NCI-H510A (cell line): ENCODE data around the gene NOM1.
"Not testable (repeated sequence)": the region's sequence is repeated elsewhere in the genome, so short reads cannot be mapped to it uniquely, and the experiment has no call there.

ENCODE experiments used
- DNase-seq: peaks from one replicate; lab custom pipeline; 2025; lab: John Stamatoyannopoulos, UW

NOM1 gene

GRCh38 chr7:156941393-156942182 lies 7.9 kb upstream of the NOM1 start:
- no peak for DNase-seq

- DNase-seq: no peak
Measured at GRCh38 chr7:156942708-156943090, 6.8 kb upstream of the NOM1 start.

DNA sequence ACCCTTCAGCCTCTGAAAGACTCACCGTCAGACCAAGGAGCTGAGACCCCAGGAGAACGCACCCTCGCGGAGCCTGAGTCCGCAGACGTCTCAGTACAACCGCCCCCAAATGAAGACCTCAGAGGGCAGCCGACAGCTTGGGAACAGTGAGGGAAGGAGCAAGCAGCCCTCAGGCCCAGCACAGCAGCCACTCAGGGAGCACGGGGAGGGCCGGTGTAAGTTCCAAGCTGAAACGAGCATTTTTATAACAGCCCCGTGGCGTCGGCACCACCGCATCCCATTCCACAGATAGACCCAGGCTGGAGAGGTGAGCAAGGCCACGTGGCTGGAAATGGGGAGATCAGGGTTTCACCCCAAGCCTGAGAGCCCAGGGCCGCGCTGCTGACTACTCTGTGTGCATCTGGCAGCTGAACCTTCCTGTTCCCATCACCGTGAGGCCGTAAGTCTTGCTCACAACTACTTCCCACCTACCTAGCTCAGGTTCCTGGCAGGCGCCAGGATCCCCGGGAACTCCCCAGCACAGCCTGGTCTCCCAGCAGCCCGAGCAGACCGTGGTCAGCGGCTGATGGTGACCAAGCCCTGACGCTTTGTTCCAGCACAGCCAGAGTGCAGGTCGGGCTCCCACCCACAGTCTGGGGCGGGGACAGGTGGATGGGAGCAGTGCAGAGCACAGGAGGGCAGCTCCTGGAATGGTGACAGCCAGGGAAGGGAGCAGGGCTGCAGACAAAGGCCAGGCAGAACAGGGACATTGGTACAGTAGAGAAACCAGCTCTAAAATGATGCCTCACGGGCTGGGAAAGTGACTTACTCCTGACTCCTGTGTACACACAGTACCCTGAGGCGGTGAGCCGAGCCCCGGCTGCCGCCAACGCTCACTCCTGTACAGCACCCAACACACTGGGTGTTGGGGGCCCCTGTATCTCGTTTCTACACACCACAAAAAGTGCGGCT lies 6.1 kb upstream of the NOM1 start:
- DNase-seq: no peak

DNA sequence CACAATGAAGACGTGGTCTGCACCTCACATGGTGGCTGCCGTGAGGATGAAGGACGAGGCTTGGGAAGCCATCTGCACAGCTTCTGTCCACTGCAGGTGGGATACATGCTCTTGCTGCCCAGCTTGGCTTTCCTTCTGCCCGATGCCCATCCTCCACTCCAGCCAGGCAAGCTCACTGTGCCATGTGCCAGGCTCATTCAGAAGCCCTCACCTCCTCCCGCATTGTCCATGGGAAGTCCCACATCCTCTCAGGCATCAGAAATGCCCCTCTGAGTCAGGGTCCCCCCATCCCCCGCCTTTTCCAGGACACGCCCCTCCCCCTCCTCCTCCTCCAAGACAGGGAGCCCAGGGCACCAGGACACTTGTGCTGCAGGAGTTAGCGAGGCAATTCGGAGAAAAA lies 4.6 kb upstream of the NOM1 start:
- no peak for DNase-seq

DNA sequence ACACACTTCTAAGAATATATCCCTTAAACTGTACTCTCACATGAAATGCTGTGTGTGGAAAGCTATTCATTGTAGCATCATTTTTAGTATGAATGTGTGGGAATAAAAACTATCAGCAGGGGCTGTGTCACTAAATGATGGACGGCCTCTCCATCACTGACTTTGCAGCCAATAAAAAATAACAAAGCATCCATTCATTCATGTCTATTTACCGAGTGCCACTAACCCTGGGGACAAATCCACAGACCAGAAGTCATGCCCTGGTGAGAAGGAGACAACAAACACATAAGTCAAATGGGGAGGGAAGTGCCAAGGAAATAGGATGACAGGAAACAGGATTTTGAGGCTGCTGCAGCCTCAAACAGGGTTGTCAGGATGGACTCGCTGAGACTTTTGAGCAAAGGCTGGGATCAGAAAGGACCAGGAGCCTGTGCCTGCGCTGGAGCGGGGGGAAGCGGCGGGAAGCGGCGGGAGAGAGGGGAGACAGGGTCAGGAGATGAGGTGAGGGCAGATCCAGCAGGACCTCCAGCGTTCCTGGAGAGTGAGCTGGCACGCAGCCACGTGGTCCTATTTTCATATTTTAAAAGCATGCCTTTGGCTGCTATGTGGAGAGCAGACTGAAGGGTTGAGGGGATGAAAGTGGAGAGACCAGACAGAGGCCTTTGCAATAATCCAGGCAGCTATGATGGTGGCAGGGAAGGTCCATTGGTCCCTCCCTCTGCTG lies 2.2 kb upstream of the NOM1 start:
- no peak for DNase-seq

GRCh38 chr7:156948361-156948760 lies 1.2 kb upstream of the NOM1 start:
- no peak for DNase-seq

- DNase-seq: no peak
Measured at GRCh38 chr7:156950381-156950858, 908 bp downstream of the NOM1 start.

- DNase-seq: not testable (repeated sequence)
Measured at GRCh38 chr7:156953215-156953614, 3.7 kb downstream of the NOM1 start.

- no peak for DNase-seq
Measured at GRCh38 chr7:156954941-156955340, 5.4 kb downstream of the NOM1 start.

GRCh38 chr7:156956727-156957126 lies 7.2 kb downstream of the NOM1 start:
- no peak for DNase-seq

DNA sequence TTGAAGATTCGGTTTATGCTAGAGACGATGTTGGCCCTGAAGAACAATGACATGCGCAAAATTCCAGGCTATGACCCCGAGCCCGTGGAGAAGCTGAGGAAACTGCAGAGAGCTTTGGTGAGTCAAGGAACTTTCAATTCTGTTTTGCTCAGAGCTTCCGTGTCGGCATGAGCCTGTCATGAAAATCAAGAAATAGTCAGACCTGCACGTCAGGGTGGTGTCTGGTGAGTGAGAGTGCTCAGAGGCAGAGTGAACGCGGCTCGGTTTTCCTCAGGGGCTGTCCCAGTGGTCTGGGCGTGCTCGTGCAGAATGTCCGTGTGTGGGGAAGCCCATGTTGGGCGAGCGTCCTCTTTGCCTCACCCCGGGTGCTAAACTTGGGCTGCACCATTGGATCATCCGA lies 12.6 kb downstream of the NOM1 start:
- no peak for DNase-seq

DNA sequence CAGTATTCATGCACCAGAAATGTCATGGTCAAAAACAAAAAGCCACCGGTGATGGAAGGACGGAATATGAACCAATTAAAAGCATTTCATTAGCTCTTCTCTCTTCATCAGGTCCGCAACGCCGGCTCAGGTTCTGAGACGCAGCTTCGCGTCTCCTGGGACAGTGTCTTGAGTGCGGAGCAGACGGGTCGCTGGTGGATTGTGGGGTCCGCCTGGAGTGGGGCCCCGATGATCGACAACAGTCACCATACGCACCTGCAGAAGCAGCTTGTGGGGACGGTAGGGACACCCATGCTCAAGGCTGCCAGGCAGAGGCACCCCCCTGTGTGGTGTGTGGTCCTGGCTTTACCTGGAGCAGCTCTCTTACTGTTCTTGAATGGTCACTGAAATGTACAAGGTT lies 13.4 kb downstream of the NOM1 start:
- no peak for DNase-seq

DNA sequence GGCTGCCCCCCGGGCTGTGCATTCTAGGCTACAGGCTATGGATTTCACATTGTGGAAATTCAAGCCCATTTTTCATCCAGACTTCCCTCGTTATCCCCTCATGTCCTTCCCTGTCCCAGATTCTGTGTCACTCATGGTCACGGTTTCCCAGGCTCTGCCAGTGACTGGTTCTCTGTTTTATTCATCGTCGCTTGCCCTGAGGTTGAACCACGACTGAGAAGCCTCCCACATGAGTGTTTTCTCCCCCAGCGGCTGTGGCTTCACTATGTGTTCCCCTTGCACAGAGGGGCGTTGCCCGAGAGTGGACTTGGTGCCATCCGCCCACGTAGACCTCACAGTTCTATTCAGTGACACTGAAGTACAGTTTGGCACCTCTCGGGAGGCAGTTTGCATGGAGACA lies 14.0 kb downstream of the NOM1 start:
- no peak for DNase-seq

DNA sequence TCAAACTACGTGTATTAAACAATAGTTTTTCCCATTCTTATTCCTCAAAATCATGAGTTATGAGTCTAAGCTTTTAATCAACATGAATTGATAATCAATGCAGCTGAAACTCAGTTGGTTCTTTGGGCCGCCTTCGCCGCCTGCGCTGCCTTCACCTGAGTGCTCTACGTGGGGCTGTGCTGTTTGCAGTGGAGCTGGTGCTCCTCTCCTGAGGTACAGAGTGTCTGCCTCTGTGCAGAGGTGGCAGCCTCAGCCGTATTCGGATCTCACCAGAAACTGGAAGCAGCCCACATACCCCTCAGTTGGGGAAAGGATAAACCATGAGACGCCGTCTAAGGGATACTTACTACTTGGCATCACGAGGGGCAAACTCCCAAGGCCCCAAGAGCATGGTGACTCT lies 15.5 kb downstream of the NOM1 start:
- DNase-seq: no peak

- no peak for DNase-seq
Measured at GRCh38 chr7:156966387-156966786, 16.9 kb downstream of the NOM1 start.

DNA sequence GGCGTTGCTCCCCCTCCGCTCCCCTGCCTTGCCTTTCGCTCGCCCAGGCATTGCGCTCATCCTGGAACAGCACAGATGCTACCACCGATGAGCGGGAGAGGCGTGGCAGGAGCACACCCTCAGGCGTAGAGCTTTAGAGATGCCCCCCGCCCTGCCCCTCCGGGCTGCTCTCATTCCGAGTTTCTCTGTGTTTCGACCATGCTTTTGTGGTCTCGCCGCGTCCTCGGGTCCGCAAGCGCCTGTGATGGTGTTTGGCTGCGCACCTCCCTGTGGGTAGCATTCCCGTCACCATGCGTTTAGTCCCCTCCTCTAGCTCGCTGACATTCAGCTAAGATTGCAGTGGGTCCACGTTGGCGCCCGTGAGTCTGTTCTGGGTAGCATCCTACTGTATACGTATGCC lies 18.7 kb downstream of the NOM1 start:
- no peak for DNase-seq

DNA sequence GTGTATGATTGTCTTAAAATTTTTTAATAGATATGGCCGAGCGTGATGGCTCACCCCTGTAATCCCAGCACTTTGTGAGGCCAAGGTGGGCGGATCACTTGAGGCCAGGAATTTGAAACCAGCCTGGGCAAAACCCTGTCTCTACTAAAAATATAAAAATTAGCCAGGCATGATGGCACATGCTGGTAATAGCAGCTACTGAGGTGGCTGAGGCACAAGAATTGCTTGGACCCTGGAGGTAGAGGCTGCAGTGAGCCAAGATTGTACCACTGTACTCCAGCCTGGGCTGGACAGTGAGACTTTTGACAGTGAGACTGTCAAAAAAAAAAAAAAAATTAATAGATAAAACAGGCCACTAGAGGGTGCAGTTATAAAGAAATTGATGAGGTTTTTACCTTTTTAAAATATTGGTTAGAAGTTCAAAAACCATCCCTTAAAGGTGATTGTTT lies 20.5 kb downstream of the NOM1 start:
- DNase-seq: no peak

- DNase-seq: no peak
Measured at GRCh38 chr7:156975620-156976019, 26.1 kb downstream of the NOM1 start.

GRCh38 chr7:156979007-156979606 lies 29.6 kb downstream of the NOM1 start:
- no peak for DNase-seq

- no peak for DNase-seq
Measured at GRCh38 chr7:156979711-156980110, 30.2 kb downstream of the NOM1 start.

DNA sequence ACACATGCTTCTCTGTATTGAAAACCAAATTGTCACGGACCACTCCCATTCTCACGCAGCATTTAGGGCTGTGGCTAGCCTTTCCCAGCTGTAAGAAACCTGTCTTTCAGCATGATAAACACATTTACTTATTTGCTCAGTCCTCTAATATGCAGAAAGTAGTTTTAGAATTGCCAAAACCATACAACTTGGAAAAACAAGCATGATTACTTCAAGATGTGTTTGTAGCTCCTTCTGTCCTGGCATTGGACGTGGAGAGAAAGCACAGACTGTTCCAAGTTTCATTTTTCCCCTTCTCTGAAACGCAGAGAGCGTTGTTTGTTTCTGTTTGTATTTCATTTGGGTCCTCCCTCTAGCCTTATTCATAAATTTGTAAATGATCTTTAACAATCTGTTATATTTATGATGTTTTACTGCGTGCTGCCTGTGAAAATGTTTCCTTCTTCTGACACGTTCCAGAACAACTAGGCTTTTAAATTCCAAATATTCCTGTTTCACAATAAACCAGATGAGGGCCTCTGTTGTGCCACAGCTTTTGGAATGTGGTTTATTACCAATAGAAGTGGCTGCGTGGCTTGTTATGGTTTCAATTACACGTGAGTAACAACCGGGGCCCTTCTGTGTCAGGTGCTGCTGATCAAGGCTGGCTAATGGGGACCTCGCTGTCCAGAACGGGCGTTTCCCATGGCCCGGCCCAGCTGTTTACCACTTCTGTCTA lies 34.8 kb downstream of the NOM1 start:
- no peak for DNase-seq
